PFSK-1 (cell line): ENCODE results near the gene SCMH1.

ENCODE experiments used
- FOXP2 ChIP-seq: optimal IDR thresholded peaks from 2 replicates; pipeline ENCODE3; 2011; ENCODE audit warnings: borderline replicate concordance, control low read depth, inconsistent platforms; ENCODE audit not compliant: insufficient read depth; ENCODE audit errors: extremely low read length, extremely low read depth
- POLR2AphosphoS5 ChIP-seq: IDR thresholded peaks from 2 replicates; pipeline ENCODE4 v1.6.1; 2012; ENCODE audit warnings: low read depth, mild to moderate bottlenecking, control low read depth, low read length, moderate library complexity
- SIN3A ChIP-seq: IDR thresholded peaks from 2 replicates; pipeline ENCODE4 v1.6.1; 2012; ENCODE audit warnings: mild to moderate bottlenecking, low read length, moderate library complexity, borderline replicate concordance; ENCODE audit not compliant: insufficient read depth
- TAF1 ChIP-seq: IDR thresholded peaks from 2 replicates; pipeline ENCODE4 v1.6.1; 2012; ENCODE audit warnings: low read length, control low read depth, borderline replicate concordance; ENCODE audit not compliant: insufficient read depth
- TF ChIP-seq, protein P1 (sequence below), 2 experiments: IDR thresholded peaks; 2 replicates each; pipeline versions ENCODE4 v1.6.1 to v1.8.0; 2011 to 2012; ENCODE audit warnings: low read depth in 2 of 2, low read length in 2 of 2, control low read depth in 1 of 2, inconsistent platforms in 1 of 2, mild to moderate bottlenecking in 1 of 2, moderate library complexity in 1 of 2; ENCODE audit not compliant: insufficient read depth in 1 of 2

The SCMH1 gene

DNA sequence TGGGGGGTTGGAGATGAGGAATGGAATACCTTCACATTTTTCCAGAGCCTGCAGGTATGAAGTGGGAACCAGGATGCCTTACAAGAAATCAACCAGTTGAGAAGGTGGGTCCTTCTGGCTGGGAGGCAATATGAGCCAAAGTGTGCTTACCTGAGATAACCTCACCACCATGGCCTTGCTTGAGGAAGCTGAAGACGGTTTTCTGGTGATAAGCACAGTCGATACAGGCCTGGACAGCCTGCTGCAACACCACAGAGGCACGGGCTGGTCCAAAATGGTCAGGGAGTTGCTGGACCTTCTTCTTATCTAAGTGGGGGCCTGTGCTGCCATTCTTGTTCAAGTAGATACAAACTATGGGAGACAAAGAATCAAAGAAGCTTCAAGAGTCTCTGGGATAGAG lies 193.6 kb downstream of the SCMH1 start:
- TF ChIP-seq FOXP2 (no peak), SIN3A (no peak), POLR2AphosphoS5 (no peak)
- TF ChIP-seq, protein P1, sequence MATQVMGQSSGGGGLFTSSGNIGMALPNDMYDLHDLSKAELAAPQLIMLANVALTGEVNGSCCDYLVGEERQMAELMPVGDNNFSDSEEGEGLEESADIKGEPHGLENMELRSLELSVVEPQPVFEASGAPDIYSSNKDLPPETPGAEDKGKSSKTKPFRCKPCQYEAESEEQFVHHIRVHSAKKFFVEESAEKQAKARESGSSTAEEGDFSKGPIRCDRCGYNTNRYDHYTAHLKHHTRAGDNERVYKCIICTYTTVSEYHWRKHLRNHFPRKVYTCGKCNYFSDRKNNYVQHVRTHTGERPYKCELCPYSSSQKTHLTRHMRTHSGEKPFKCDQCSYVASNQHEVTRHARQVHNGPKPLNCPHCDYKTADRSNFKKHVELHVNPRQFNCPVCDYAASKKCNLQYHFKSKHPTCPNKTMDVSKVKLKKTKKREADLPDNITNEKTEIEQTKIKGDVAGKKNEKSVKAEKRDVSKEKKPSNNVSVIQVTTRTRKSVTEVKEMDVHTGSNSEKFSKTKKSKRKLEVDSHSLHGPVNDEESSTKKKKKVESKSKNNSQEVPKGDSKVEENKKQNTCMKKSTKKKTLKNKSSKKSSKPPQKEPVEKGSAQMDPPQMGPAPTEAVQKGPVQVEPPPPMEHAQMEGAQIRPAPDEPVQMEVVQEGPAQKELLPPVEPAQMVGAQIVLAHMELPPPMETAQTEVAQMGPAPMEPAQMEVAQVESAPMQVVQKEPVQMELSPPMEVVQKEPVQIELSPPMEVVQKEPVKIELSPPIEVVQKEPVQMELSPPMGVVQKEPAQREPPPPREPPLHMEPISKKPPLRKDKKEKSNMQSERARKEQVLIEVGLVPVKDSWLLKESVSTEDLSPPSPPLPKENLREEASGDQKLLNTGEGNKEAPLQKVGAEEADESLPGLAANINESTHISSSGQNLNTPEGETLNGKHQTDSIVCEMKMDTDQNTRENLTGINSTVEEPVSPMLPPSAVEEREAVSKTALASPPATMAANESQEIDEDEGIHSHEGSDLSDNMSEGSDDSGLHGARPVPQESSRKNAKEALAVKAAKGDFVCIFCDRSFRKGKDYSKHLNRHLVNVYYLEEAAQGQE (IDR thresholded peaks at IDR 0.05; ENCODE audit: insufficient read depth in 1 of 2, low read depth in 2 of 2, low read length in 2 of 2): no peak

DNA sequence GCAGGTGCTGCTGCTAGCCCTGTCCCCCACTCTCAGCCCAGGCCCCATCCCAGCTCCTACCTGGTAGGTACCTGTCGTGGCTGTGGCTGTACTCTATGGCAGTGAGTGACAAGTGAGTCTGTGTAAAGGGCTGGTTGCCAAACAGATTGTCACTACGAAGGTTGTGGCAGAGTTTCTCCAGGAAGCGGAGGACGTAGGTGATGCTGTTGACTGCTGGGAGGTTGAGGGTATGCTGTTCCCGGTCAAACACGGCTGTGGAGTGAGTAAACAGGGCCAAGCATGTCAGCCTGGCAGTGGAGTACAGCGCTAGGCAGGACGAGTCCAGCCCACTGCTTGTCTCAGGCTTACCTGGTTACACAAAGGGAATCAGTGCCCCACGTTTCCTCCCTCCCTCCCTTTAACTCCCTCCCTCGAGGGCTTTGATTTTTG lies 195.7 kb downstream of the SCMH1 start:
- TF ChIP-seq TAF1 (no peak), FOXP2 (no peak), POLR2AphosphoS5 (no peak), SIN3A (no peak)
- TF ChIP-seq, protein P1 (IDR thresholded peaks at IDR 0.05; ENCODE audit: insufficient read depth in 1 of 2, low read depth in 2 of 2, low read length in 2 of 2): no peak

DNA sequence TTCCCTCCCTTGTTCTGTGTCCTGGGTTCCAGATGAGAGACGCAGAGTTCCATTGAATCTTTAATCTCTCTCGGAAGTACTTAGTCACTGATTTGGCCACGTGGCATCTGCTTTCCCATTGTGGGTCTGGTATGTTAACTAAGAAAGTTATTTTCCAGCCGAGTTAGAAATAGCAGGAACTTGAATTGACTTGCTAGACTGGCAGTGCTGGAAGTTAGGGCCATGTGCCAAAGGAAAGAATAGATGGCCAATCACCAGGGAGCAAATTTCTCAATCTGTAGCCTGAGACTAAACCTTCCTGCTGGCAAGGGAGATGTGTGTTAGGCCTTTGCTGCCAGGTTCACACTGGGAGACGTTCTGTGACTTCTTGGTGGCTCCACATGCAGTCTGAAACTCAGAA lies 196.4 kb downstream of the SCMH1 start:
- TF ChIP-seq FOXP2: no peak
- TF ChIP-seq TAF1: no peak
- TF ChIP-seq, protein P1 (IDR thresholded peaks at IDR 0.05; ENCODE audit: insufficient read depth in 1 of 2, low read depth in 2 of 2, low read length in 2 of 2): no peak
- TF ChIP-seq SIN3A: no peak
- TF ChIP-seq POLR2AphosphoS5: no peak

DNA sequence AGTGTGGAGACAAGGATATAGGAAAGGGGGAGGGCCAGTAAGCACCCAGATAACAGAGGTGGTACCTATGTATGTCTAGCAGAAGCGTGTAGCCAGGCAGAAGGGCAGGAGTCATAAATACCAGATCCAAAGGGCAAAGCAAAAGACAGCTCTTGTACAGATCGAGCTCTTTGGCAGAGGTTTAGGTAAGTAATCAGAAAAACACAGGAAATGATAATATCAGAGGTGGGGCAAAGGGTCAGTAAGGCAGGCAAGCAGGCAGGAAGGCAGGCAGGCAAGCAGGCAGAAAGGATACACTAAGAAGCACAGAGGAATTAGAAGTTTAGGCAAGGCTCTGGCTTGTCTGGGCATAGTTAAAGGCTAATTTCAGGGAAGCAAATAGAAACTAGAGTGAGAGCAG lies 197.9 kb downstream of the SCMH1 start:
- TF ChIP-seq FOXP2 (no peak), TAF1 (no peak), POLR2AphosphoS5 (no peak), SIN3A (no peak)
- TF ChIP-seq, protein P1 (IDR thresholded peaks at IDR 0.05; ENCODE audit: insufficient read depth in 1 of 2, low read depth in 2 of 2, low read length in 2 of 2): no peak

DNA sequence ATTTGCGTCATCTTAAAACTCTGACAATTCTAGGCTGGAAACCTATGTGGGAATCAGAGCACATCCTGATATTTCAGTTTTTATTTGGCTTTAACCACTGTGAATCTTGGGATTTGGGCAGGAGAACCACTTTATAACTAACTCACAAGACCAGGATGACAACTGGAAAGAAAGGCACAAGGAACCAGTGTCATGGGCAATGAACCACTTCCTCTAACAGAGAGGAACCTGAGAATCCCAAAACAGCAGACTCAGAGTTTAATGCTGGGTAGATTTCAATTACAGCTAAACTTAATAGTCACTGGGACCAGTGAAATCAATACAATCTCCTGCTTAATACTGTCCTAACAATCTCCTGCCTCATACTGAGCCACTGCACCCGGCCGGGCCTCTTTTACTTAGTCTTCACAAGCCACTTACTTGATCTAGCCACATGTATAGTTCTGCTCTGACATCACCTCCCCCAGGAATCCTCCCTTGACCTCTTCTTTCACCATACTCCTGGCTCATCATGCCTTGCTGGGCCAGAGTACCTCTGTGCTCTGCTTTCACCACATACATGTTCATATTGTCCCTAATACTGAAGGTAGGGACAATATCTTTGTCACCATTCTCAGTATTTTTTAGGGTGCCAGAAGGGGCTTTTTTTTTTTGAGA lies 200.4 kb downstream of the SCMH1 start:
- no peak for TF ChIP-seq SIN3A
- TF ChIP-seq, protein P1 (IDR thresholded peaks at IDR 0.05; ENCODE audit: insufficient read depth in 1 of 2, low read depth in 2 of 2, low read length in 2 of 2): no peak
- no peak for TF ChIP-seq FOXP2
- TF ChIP-seq POLR2AphosphoS5: no peak
- no peak for TF ChIP-seq TAF1
